Osteoblast (primary cell): ENCODE results near the gene CROCC. TPM values are rescaled to one million over a fixed set of nuclear protein-coding genes. Genes with fewer than 3 reads are reported as not detected.

Experiments
- DNase-seq: peaks from one replicate; pipeline ENCODE4 v3.0.0; 2011; ENCODE audit warnings: low spot score, mixed read lengths; ENCODE audit not compliant: insufficient read length; ENCODE audit errors: missing footprints
- H2AFZ ChIP-seq: 2 replicates; pipeline ENCODE4 v1.6.0; 2011; ENCODE audit warnings: mild to moderate bottlenecking, low read length
- H3K27ac ChIP-seq: 2 replicates; pipeline ENCODE4 v1.5.1; 2011; ENCODE audit warnings: mild to moderate bottlenecking, low read depth, low read length, moderate library complexity
- H3K27me3 ChIP-seq: 2 replicates; pipeline ENCODE4 v1.6.0; 2012; ENCODE audit warnings: mild to moderate bottlenecking, control low read depth, inconsistent platforms, low read length, moderate library complexity; ENCODE audit not compliant: insufficient read depth
- H3K36me3 ChIP-seq: 2 replicates; pipeline ENCODE4 v1.5.1; 2011; ENCODE audit warnings: mild to moderate bottlenecking, low read length, control low read depth, moderate library complexity; ENCODE audit not compliant: insufficient read depth
- H3K4me1 ChIP-seq: 2 replicates; pipeline ENCODE4 v1.5.1; 2011; ENCODE audit warnings: mild to moderate bottlenecking, low read length, control low read depth, moderate library complexity; ENCODE audit not compliant: insufficient read depth
- H3K4me2 ChIP-seq: 2 replicates; pipeline ENCODE4 v1.6.0; 2011; ENCODE audit warnings: mild to moderate bottlenecking, low read length; ENCODE audit not compliant: insufficient read depth
- H3K4me3 ChIP-seq: fragments of 200-600 bp; sonication (generic); 3 replicates; pipeline ENCODE4 v1.5.1; 2012; ENCODE audit warnings: mild to moderate bottlenecking, low read length, inconsistent platforms; ENCODE audit not compliant: insufficient read depth
- H3K79me2 ChIP-seq: 2 replicates; pipeline ENCODE4 v1.6.0; 2012; ENCODE audit warnings: mild to moderate bottlenecking, low read length, control low read depth, inconsistent platforms; ENCODE audit not compliant: insufficient read depth
- H3K9me3 ChIP-seq: 2 replicates; pipeline ENCODE4 v1.5.1; 2011; ENCODE audit warnings: low read depth, low read length, control low read depth
- H4K20me1 ChIP-seq: 2 replicates; pipeline ENCODE4 v1.6.0; 2012; ENCODE audit warnings: mild to moderate bottlenecking, low read length, control low read depth; ENCODE audit not compliant: insufficient read depth
- CTCF ChIP-seq: IDR thresholded peaks from 2 replicates; pipeline ENCODE4 v1.5.1; 2011; ENCODE audit warnings: mild to moderate bottlenecking, low read depth, low read length, moderate library complexity; ENCODE audit errors: extremely low read depth
- total RNA-seq: library from RNA; depleted of rRNA; stranded (reverse); fragments of >200 nt; gene quantifications from 2 replicates; pipeline ENCODE4 v1.2.3, GENCODE V29; 2012

The CROCC gene
- total RNA-seq, 1 donor, result 20.3 TPM

GRCh38 chr1:16904560-16905109 lies 17.1 kb upstream of the CROCC start:
- H3K4me3 ChIP-seq, result peak overlapping the region; percentile 89
- no peaks in the 10 kb centered on the region for H3K9me3 ChIP-seq
- H2AFZ ChIP-seq, result peak overlapping the region; percentile 97
- H3K27me3 ChIP-seq, result no peaks in the 10 kb centered on the region
- H3K79me2 ChIP-seq, result no peaks in the 10 kb centered on the region
- peak; percentile 96 for DNase-seq
- H3K36me3 ChIP-seq, result no peaks in the 10 kb centered on the region
- H3K4me2 ChIP-seq, result peak overlapping the region; percentile 100
- TF ChIP-seq CTCF, result no peak
- peaks cover 27% of the 10 kb centered on the region for H3K4me1 ChIP-seq
- peak overlapping the region; percentile 100 for H3K27ac ChIP-seq
- no peaks in the 10 kb centered on the region for H4K20me1 ChIP-seq

GRCh38 chr1:16905110-16905867 lies 16.4 kb upstream of the CROCC start:
- no peak for TF ChIP-seq CTCF
- Histone ChIP-seq H3K27me3 (no peaks in the 10 kb centered on the region), H3K9me3 (no peaks in the 10 kb centered on the region), H3K79me2 (no peaks in the 10 kb centered on the region), H3K36me3 (no peaks in the 10 kb centered on the region), H3K4me3 (peak overlapping the region; percentile 89), H4K20me1 (no peaks in the 10 kb centered on the region), H3K27ac (peak overlapping the region; percentile 100), H3K4me2 (peak overlapping the region; percentile 100), H3K4me1 (peaks cover 27% of the 10 kb centered on the region), H2AFZ (peak overlapping the region; percentile 97)
- DNase-seq, result peak; percentile 94

GRCh38 chr1:16905868-16906702 lies 15.6 kb upstream of the CROCC start:
- Histone ChIP-seq H3K4me1 (peaks cover 27% of the 10 kb centered on the region), H3K27ac (peak overlapping the region; percentile 6), H3K36me3 (no peaks in the 10 kb centered on the region), H4K20me1 (no peaks in the 10 kb centered on the region), H3K27me3 (no peaks in the 10 kb centered on the region), H3K4me2 (no peak overlapping the region), H2AFZ (no peak overlapping the region), H3K9me3 (no peaks in the 10 kb centered on the region), H3K79me2 (no peaks in the 10 kb centered on the region), H3K4me3 (no peak overlapping the region)
- peak; percentile 11 for DNase-seq
- TF ChIP-seq CTCF, result no peak

GRCh38 chr1:16906873-16907272 lies 14.9 kb upstream of the CROCC start:
- Histone ChIP-seq H3K4me2 (no peak overlapping the region), H3K27ac (no peak overlapping the region), H2AFZ (no peak overlapping the region), H3K9me3 (no peaks in the 10 kb centered on the region), H4K20me1 (no peaks in the 10 kb centered on the region), H3K36me3 (no peaks in the 10 kb centered on the region), H3K4me1 (peaks cover 27% of the 10 kb centered on the region), H3K27me3 (no peaks in the 10 kb centered on the region), H3K4me3 (no peak overlapping the region), H3K79me2 (no peaks in the 10 kb centered on the region)
- no peak for TF ChIP-seq CTCF
- DNase-seq, result peak; percentile 37
